Measurements from ENCODE around the gene ARHGAP22.

Gene ARHGAP22

GRCh38 chr10:48533951-48534720 lies 70.7 kb downstream of the ARHGAP22 start:
- TF ChIP-seq CTCF (IDR thresholded peaks at IDR 0.05; ENCODE audit: borderline replicate concordance, insufficient read depth, low read depth, low read length): no peak
- no peak overlapping the region for H3K4me3 ChIP-seq (ENCODE audit: low read depth, low read length)

GRCh38 chr10:48533540-48533939 lies 71.3 kb downstream of the ARHGAP22 start:
- no peak overlapping the region for H3K4me3 ChIP-seq (ENCODE audit: low read depth, low read length)
- TF ChIP-seq CTCF (IDR thresholded peaks at IDR 0.05; ENCODE audit: borderline replicate concordance, insufficient read depth, low read depth, low read length): no peak

- no peak overlapping the region for H3K4me3 ChIP-seq (ENCODE audit: low read depth, low read length)
- TF ChIP-seq CTCF (IDR thresholded peaks at IDR 0.05; ENCODE audit: borderline replicate concordance, insufficient read depth, low read depth, low read length): no peak
Observed at GRCh38 chr10:48531486-48531885, 73.4 kb downstream of the ARHGAP22 start.

- no peak for TF ChIP-seq CTCF (IDR thresholded peaks at IDR 0.05; ENCODE audit: borderline replicate concordance, insufficient read depth, low read depth, low read length)
- no peak overlapping the region for H3K4me3 ChIP-seq (ENCODE audit: low read depth, low read length)
Observed at GRCh38 chr10:48529331-48529730, 75.5 kb downstream of the ARHGAP22 start.

GRCh38 chr10:48527756-48528155 lies 77.1 kb downstream of the ARHGAP22 start:
- no peak for TF ChIP-seq CTCF (IDR thresholded peaks at IDR 0.05; ENCODE audit: borderline replicate concordance, insufficient read depth, low read depth, low read length)
- H3K4me3 ChIP-seq (ENCODE audit: low read depth, low read length): no peak overlapping the region

- H3K4me3 ChIP-seq (ENCODE audit: low read depth, low read length): no peak overlapping the region
- no peak for TF ChIP-seq CTCF (IDR thresholded peaks at IDR 0.05; ENCODE audit: borderline replicate concordance, insufficient read depth, low read depth, low read length)
Observed at GRCh38 chr10:48526846-48527505, 77.9 kb downstream of the ARHGAP22 start.

Measured in GM12875 (cell line).